Activated T-helper 17 cell treated with anti-CD3 and anti-CD28 coated beads, Interleukin-2, amount 50 U/mL, for 72 hours (primary cell): ENCODE data around the gene MAS1. TPM values are rescaled to one million over a fixed set of nuclear protein-coding genes. Genes with fewer than 3 reads are reported as not detected.

Experiments used
- ATAC-seq: fragments of 150-1000 bp; cut with Tn5 transposase; replicated peaks from 2 replicates; pipeline ENCODE4 v1.10.0; 2021; ENCODE audit warnings: mild to moderate bottlenecking, moderate library complexity
- H3K27ac Mint-ChIP-seq: one replicate; pipeline ENCODE4 v1.8.0; 2022; ENCODE audit warnings: mixed read lengths
- H3K27me3 Mint-ChIP-seq: one replicate; pipeline ENCODE4 v1.8.0; 2022; ENCODE audit warnings: mixed read lengths
- H3K36me3 Mint-ChIP-seq: one replicate; pipeline ENCODE4 v1.8.0; 2022; ENCODE audit warnings: low read depth, mild to moderate bottlenecking, mixed read lengths
- H3K4me1 Mint-ChIP-seq: one replicate; pipeline ENCODE4 v1.8.0; 2022; ENCODE audit warnings: mixed read lengths
- H3K4me3 Mint-ChIP-seq: one replicate; pipeline ENCODE4 v1.8.0; 2022; ENCODE audit warnings: mild to moderate bottlenecking, mixed read lengths
- H3K9me3 Mint-ChIP-seq: one replicate; pipeline ENCODE4 v1.8.0; 2022; ENCODE audit warnings: mixed read lengths
- total RNA-seq, 2 donors: library from RNA; stranded (reverse); gene quantifications; one replicate each; pipeline ENCODE4 v1.2.3, GENCODE V29; 2022

The MAS1 gene
- total RNA-seq, 2 donors from 2014 or later, result not detected

DNA sequence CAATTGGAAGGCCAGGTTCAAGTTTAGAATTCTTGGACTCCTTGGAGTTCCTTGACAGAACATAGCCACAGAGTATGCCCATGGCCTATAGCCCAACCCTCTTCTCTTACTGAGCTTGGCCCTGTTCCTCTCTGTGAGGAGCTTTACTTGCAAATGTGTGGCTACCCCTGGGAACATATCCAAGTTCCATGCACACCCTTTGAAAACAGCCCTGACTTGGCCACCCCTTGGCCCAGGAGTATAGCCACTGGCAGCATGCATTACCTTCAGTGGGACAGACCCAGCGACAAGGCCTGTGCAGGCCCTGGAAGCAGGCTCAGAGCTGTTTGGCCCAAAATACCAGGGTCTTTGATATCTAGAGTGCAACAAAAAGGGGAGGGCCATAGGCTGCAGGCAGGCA lies 19.5 kb upstream of the MAS1 start:
- no peak overlapping the region for H3K4me3 Mint-ChIP-seq
- H3K9me3 Mint-ChIP-seq, result peaks cover 6% of the 10 kb centered on the region
- no peak for ATAC-seq
- H3K36me3 Mint-ChIP-seq, result no peaks in the 10 kb centered on the region
- H3K27me3 Mint-ChIP-seq, result no peaks in the 10 kb centered on the region
- no peaks in the 10 kb centered on the region for H3K4me1 Mint-ChIP-seq
- H3K27ac Mint-ChIP-seq, result no peak overlapping the region

DNA sequence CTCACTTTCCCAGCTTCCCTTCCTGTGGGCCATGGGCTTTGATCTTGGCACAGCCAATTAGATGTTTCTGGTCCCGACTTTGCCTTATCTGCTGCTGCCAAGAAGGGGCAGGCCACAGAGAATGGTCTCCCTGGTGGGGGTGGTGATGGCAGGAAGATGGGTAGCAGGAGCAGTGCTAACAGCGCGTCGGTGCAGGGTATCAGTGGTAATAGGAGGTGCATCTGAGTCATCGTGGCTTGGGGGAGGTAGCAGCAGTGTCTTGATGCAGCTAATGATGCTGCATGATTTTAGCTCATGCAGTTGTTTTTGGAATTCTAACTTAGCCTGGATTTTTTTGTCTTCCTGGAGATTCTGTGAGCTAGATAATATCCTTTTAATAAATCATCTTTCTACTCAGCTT lies 18.9 kb upstream of the MAS1 start:
- Mint-ChIP-seq H3K27me3 (no peaks in the 10 kb centered on the region), H3K27ac (no peak overlapping the region), H3K9me3 (peaks cover 5% of the 10 kb centered on the region), H3K4me1 (no peaks in the 10 kb centered on the region), H3K4me3 (no peak overlapping the region), H3K36me3 (no peaks in the 10 kb centered on the region)
- peak; percentile 68 for ATAC-seq

- Mint-ChIP-seq H3K4me1 (no peaks in the 10 kb centered on the region), H3K4me3 (no peak overlapping the region), H3K27me3 (no peaks in the 10 kb centered on the region), H3K27ac (no peak overlapping the region), H3K36me3 (no peaks in the 10 kb centered on the region), H3K9me3 (no peaks in the 10 kb centered on the region)
- ATAC-seq, result no peak
Measured at GRCh38 chr6:159874435-159874834, 16.4 kb upstream of the MAS1 start.

DNA sequence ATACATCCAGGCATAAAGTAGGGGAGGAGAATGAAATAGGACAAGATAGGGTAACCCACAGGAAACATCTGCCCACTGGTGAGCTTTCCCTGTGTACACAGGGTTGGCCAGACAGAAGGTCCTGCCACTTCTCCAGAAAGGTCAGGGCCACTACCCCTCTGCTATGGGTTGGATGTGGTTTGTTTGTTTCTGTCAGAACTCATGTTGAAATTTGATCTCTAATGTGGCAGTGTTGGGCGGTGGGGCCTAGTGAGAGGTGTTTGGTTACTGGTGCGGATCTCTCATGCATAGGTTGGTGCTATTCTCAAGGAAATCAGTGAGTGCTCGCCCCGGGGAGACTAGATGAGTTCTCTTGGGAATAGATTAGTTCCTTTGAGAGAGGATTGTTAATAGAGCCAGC lies 15.6 kb upstream of the MAS1 start:
- ATAC-seq, result no peak
- no peak overlapping the region for H3K4me3 Mint-ChIP-seq

DNA sequence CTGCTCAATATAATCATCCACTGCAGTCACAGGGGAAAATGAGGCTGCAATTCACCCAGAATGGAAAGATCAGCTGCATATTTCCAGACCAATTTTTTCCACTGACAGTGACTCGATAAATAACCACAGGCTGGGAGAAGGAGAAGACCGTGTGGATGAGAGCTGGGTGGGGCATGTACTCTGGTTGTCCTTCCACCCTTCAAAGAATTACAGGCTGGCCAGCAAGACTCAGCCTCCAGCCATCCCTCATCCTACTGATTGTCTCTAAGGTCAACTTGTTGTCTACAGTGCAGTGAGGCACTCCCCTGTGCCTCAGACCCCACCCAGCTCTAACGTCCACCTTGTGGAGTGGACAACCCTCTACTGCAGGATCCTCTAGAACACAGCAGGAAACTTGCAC lies 14.5 kb upstream of the MAS1 start:
- Mint-ChIP-seq H3K4me1 (no peaks in the 10 kb centered on the region), H3K27ac (no peak overlapping the region), H3K4me3 (no peak overlapping the region), H3K27me3 (peaks cover 3% of the 10 kb centered on the region), H3K36me3 (no peaks in the 10 kb centered on the region), H3K9me3 (no peaks in the 10 kb centered on the region)
- ATAC-seq, result no peak

More for the DNA sequence above, 15.6 kb upstream of the MAS1 start:
- Mint-ChIP-seq H3K4me1 (no peaks in the 10 kb centered on the region), H3K36me3 (no peaks in the 10 kb centered on the region), H3K9me3 (no peaks in the 10 kb centered on the region), H3K27ac (no peak overlapping the region), H3K27me3 (peaks cover 3% of the 10 kb centered on the region)

GRCh38 chr6:159877256-159877808 lies 13.5 kb upstream of the MAS1 start:
- no peak for ATAC-seq
- no peaks in the 10 kb centered on the region for H3K9me3 Mint-ChIP-seq
- H3K27ac Mint-ChIP-seq, result no peak overlapping the region
- peaks cover 3% of the 10 kb centered on the region for H3K27me3 Mint-ChIP-seq
- no peaks in the 10 kb centered on the region for H3K4me1 Mint-ChIP-seq
- H3K36me3 Mint-ChIP-seq, result no peaks in the 10 kb centered on the region
- H3K4me3 Mint-ChIP-seq, result no peak overlapping the region

DNA sequence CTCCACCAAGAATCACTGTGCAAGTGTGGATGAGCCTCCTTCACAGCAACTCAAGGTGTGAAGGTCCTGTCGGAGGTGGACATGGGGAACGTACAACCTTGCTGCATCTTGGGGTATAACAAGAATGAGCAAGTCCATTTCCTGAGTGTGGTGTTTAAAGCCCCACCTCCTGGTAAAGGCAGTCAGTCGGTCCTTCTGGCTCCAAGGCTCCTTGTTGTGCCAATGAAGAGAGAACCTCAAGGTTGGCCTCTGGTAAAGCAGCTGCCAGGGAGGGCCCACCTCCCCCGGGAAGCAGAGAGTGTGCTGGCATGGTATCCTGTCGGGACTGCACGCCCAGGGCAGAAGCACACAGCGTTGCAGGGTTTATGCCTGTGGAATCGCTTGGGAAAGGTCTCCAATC lies 12.4 kb upstream of the MAS1 start:
- H3K4me1 Mint-ChIP-seq, result no peaks in the 10 kb centered on the region
- no peaks in the 10 kb centered on the region for H3K9me3 Mint-ChIP-seq
- H3K27me3 Mint-ChIP-seq, result peaks cover 3% of the 10 kb centered on the region
- no peak overlapping the region for H3K27ac Mint-ChIP-seq
- no peaks in the 10 kb centered on the region for H3K36me3 Mint-ChIP-seq
- no peak for ATAC-seq
- H3K4me3 Mint-ChIP-seq, result no peak overlapping the region

DNA sequence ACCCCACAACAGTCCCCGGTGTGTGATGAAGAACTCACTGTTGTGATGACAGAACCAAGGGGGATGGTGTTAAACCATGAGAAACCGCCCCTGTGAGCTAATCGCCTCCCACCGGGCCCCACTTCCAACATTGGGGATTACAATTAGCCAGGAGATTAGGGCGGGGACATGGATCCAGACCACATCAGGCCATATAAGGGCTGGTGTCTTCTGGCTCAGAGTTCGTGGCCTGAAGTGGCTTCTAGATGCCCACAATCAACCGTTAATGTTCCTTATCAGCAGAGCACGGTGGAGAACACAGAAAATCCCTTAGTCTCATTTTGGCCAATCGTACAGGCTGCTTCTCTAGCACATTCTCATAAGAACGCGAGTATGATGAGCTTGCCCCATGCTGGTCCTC lies 10.9 kb upstream of the MAS1 start:
- H3K36me3 Mint-ChIP-seq, result no peaks in the 10 kb centered on the region
- no peak overlapping the region for H3K4me3 Mint-ChIP-seq
- H3K27ac Mint-ChIP-seq, result no peak overlapping the region
- no peaks in the 10 kb centered on the region for H3K4me1 Mint-ChIP-seq
- peaks cover 3% of the 10 kb centered on the region for H3K27me3 Mint-ChIP-seq
- ATAC-seq, result no peak
- H3K9me3 Mint-ChIP-seq, result no peaks in the 10 kb centered on the region

- no peak for ATAC-seq
- Mint-ChIP-seq H3K27ac (no peak overlapping the region), H3K36me3 (no peaks in the 10 kb centered on the region), H3K9me3 (no peaks in the 10 kb centered on the region), H3K4me3 (no peak overlapping the region), H3K27me3 (peaks cover 3% of the 10 kb centered on the region), H3K4me1 (no peaks in the 10 kb centered on the region)
Measured at GRCh38 chr6:159880412-159880975, 10.3 kb upstream of the MAS1 start.

- H3K27ac Mint-ChIP-seq, result no peak overlapping the region
- no peak overlapping the region for H3K4me3 Mint-ChIP-seq
- peaks cover 28% of the 10 kb centered on the region for H3K27me3 Mint-ChIP-seq
- no peaks in the 10 kb centered on the region for H3K9me3 Mint-ChIP-seq
- no peak for ATAC-seq
- no peaks in the 10 kb centered on the region for H3K4me1 Mint-ChIP-seq
- no peaks in the 10 kb centered on the region for H3K36me3 Mint-ChIP-seq
Measured at GRCh38 chr6:159884720-159885119, 6.1 kb upstream of the MAS1 start.

DNA sequence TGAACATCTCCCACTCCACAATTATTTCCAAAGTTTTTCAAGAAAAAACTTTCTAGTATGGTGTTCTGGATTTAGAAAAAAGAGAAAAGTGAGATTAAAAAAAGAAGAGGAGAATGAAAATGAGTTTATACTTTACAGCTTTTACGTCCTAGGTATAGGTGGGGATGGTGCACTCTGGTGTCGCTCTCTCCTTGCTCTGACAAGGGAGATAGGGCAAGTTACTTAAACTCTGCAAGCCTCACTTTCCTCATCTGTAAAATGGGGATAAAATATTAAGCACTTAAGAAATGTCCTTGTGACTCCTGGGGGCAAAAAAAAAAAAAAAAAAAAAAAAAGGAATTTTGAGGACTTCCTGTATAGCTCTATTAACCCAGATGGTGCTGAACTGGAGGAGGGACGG lies 4.5 kb upstream of the MAS1 start:
- H3K9me3 Mint-ChIP-seq, result no peaks in the 10 kb centered on the region
- no peaks in the 10 kb centered on the region for H3K36me3 Mint-ChIP-seq
- no peak overlapping the region for H3K27ac Mint-ChIP-seq
- H3K4me3 Mint-ChIP-seq, result no peak overlapping the region
- peaks cover 38% of the 10 kb centered on the region for H3K27me3 Mint-ChIP-seq
- H3K4me1 Mint-ChIP-seq, result no peaks in the 10 kb centered on the region
- no peak for ATAC-seq

GRCh38 chr6:159887146-159887545 lies 3.6 kb upstream of the MAS1 start:
- H3K27me3 Mint-ChIP-seq, result peaks cover 38% of the 10 kb centered on the region
- H3K36me3 Mint-ChIP-seq, result no peaks in the 10 kb centered on the region
- H3K4me1 Mint-ChIP-seq, result no peaks in the 10 kb centered on the region
- no peak overlapping the region for H3K4me3 Mint-ChIP-seq
- H3K27ac Mint-ChIP-seq, result no peak overlapping the region
- ATAC-seq, result no peak
- no peaks in the 10 kb centered on the region for H3K9me3 Mint-ChIP-seq

- no peaks in the 10 kb centered on the region for H3K36me3 Mint-ChIP-seq
- no peak overlapping the region for H3K4me3 Mint-ChIP-seq
- peaks cover 44% of the 10 kb centered on the region for H3K27me3 Mint-ChIP-seq
- H3K4me1 Mint-ChIP-seq, result no peaks in the 10 kb centered on the region
- no peak for ATAC-seq
- H3K9me3 Mint-ChIP-seq, result no peaks in the 10 kb centered on the region
- no peak overlapping the region for H3K27ac Mint-ChIP-seq
Measured at GRCh38 chr6:159887761-159888160, 3.0 kb upstream of the MAS1 start.

DNA sequence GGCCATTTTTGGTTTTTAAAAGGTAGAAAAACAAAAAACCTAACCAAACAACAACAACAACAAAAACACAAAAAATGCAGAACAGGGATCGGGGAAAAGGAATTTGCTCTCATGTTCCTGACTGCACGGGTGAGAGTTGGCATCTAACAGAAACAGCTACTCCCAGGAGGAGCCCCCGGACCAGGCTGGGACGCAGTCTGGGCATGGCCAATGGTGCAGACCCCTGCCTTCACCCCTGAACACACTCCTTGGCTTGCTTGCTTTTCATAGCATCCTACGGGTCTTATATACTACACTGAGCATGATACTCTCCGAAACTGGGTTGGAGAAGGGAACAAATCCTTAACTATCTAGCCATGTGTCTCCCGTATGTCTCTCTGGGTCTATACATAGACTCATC lies 587 bp upstream of the MAS1 start:
- ATAC-seq, result no peak
- Mint-ChIP-seq H3K4me3 (no peak overlapping the region), H3K36me3 (no peaks in the 10 kb centered on the region)

DNA sequence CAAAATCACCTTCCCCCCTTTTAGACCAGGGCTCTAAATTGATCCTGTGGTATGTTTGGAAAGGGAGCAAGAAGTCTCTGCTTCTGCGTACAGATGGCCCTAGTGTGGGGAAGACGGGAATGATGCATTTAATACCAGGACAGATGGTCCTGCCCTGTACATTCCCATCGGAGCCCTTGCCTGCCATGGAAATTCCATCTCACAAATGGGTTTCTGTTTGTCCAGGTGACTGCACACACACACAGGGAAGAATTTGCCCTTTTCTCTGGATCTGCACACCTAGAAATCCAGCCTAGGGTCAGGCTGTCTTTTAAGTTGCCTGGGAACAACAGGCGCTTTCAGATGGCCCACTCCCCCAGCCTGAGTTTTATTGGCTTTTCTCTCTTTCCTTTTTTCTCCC lies 1.3 kb downstream of the MAS1 start:
- ATAC-seq, result no peak
- Mint-ChIP-seq H3K9me3 (no peaks in the 10 kb centered on the region), H3K27me3 (peaks cover 55% of the 10 kb centered on the region), H3K27ac (no peak overlapping the region), H3K36me3 (no peaks in the 10 kb centered on the region), H3K4me1 (no peaks in the 10 kb centered on the region), H3K4me3 (no peak overlapping the region)

More for the DNA sequence above, 587 bp upstream of the MAS1 start:
- Mint-ChIP-seq H3K27ac (no peak overlapping the region), H3K9me3 (no peaks in the 10 kb centered on the region), H3K27me3 (peaks cover 61% of the 10 kb centered on the region), H3K4me1 (no peaks in the 10 kb centered on the region)

DNA sequence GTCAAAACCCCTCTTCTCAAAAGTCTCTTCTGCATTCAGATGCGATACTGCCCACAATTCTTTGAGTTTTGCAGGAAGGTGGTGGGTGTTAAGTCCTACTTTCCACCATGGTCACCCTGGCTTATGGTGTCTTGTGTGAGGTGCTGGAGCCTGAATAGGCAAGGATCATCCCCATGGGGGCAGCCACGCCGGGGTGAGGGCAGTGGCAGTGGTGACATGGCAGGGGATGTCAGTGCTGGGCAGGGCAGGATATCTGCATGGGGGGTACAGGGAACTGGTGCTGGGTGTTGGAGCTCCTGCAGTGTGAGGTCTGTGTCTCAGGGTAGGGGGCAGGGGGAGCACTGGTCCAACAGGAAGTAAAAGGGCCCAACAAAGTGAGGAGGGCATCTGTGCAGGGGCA lies 2.3 kb downstream of the MAS1 start:
- Mint-ChIP-seq H3K27ac (no peak overlapping the region), H3K4me3 (no peak overlapping the region), H3K36me3 (no peaks in the 10 kb centered on the region), H3K9me3 (no peaks in the 10 kb centered on the region), H3K4me1 (no peaks in the 10 kb centered on the region), H3K27me3 (peaks cover 48% of the 10 kb centered on the region)
- ATAC-seq, result no peak
